GM06990 (cell line): ENCODE results near the gene HLA-DMA.
A peak's percentile ranks its signal among the peaks of the same experiment; 100 is the strongest.

ENCODE experiments used
- DNase-seq: peaks from one replicate; pipeline ENCODE4 v3.0.0-alpha.2; 2011; ENCODE audit not compliant: insufficient read length; ENCODE audit errors: extremely low read depth
- H3K27me3 ChIP-seq: replicated peaks from 2 replicates; pipeline ENCODE4 v1.6.0; 2011; ENCODE audit warnings: low read length; ENCODE audit not compliant: control insufficient read depth, insufficient read depth
- H3K36me3 ChIP-seq: 2 replicates; pipeline ENCODE4 v1.5.1; 2011; ENCODE audit warnings: low read length; ENCODE audit not compliant: control insufficient read depth, insufficient read depth
- H3K4me3 ChIP-seq: replicated peaks from 2 replicates; pipeline ENCODE4 v1.5.1; 2011; ENCODE audit warnings: low read depth, mild to moderate bottlenecking, control low read depth, low read length
- CTCF ChIP-seq: IDR thresholded peaks from 2 replicates; pipeline ENCODE4 v1.5.1; 2011; ENCODE audit warnings: low read length, control low read depth, mild to moderate bottlenecking, inconsistent platforms; ENCODE audit not compliant: insufficient read depth, poor library complexity, severe bottlenecking

The HLA-DMA gene

DNA sequence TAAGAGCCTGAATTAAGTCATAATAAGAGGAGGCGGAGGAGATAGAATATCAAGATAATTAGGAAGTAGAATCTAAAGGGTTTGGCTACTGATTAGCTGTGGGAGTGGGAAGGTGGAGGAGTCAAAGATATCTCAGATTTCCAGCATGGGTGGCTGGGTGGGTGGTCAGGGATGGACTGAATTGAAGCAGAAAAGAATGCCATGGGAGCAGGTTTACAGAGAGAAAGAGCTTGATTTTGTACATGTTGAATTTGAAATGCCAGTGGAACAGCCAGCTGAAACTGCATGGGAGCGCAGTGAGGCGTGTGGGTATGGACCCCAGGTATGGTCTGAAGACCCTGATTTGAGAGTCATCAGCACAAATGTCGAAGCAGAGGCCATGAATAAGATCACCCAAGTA is 1.4 kb upstream of the HLA-DMA start:
- no peak for TF ChIP-seq CTCF
- no peaks in the 10 kb centered on the region for H3K27me3 ChIP-seq
- no peak for DNase-seq
- no peak overlapping the region for H3K4me3 ChIP-seq
- peaks cover 8% of the 10 kb centered on the region for H3K36me3 ChIP-seq

GRCh38 chr6:32953775-32954174 is 878 bp upstream of the HLA-DMA start:
- DNase-seq, result no peak
- Histone ChIP-seq H3K4me3 (no peak overlapping the region), H3K36me3 (peaks cover 8% of the 10 kb centered on the region), H3K27me3 (no peaks in the 10 kb centered on the region)
- TF ChIP-seq CTCF, result no peak

- Histone ChIP-seq H3K27me3 (no peaks in the 10 kb centered on the region), H3K36me3 (peaks cover 8% of the 10 kb centered on the region), H3K4me3 (peak overlapping the region; percentile 79)
- DNase-seq, result no peak
- TF ChIP-seq CTCF, result no peak
These were observed 2.4 kb downstream of the HLA-DMA start for GRCh38 chr6:32950449-32950848.

DNA sequence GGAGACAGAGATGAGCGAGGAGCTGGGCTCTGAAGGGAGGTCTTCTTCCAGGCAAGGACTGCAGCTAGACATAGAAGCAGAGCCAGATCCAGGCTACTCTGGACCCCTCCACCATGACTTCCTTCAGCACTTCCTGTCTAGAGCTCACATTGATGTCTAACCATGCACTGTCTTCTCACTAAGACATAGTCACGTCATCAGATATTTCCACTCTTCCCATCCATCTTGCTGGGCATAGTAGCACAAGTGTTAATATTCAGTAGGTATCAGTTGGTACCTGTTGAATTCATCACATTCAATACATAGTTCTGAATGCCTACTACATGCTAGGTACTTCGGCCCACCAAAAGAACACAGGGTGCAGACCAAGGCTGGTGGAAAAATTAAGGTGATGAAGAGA is 2.9 kb downstream of the HLA-DMA start:
- Histone ChIP-seq H3K36me3 (peaks cover 8% of the 10 kb centered on the region), H3K4me3 (peak overlapping the region; percentile 79), H3K27me3 (no peaks in the 10 kb centered on the region)
- no peak for DNase-seq
- TF ChIP-seq CTCF, result no peak

DNA sequence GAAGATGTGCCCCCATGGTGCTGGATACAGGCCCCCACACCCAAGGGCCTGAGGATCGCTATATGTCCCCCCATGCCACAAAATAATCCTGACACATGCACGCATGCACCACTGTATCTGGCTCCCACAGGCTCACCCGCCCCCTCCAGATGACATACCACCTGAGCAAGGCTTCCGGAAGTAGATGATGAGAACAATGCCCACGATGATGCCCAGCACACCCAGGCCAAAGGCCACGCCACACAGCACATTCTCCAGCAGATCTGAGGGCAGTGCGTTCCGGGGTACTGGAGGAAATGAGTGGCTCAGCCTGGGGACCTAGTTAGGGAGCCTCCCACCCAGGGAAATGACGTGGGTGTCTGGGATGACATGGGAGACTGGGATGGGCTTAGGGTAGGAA is 3.8 kb downstream of the HLA-DMA start:
- DNase-seq, result no peak
- no peak for TF ChIP-seq CTCF
- Histone ChIP-seq H3K27me3 (no peaks in the 10 kb centered on the region), H3K4me3 (0 out of 2 replicates have a peak overlapping the region, but pooled peaks have one; percentile 2), H3K36me3 (peaks cover 8% of the 10 kb centered on the region)
